ENCODE results near the gene OVCH2. TPM values are rescaled to one million over a fixed set of nuclear protein-coding genes. Genes with fewer than 3 reads are reported as not detected.

OVCH2 gene
- polyA plus RNA-seq, 1 donor from 2014 or later: not detected

GRCh38 chr11:7677796-7678201, 28.5 kb downstream of the OVCH2 start:
- H3K27me3 ChIP-seq (ENCODE audit: insufficient read depth, low read depth, low read length): peaks cover 25% of the 10 kb centered on the region
- no peaks in the 10 kb centered on the region for H3K9me2 ChIP-seq (ENCODE audit: insufficient read depth, low read length)
- H3K27ac ChIP-seq (ENCODE audit: low read length): no peak overlapping the region
- no peaks in the 10 kb centered on the region for H3K79me2 ChIP-seq (replicated peaks; ENCODE audit: insufficient read depth, low read length)
- H3K4me2 ChIP-seq (ENCODE audit: low read length): no peak overlapping the region
- no peak overlapping the region for H2AFZ ChIP-seq (ENCODE audit: low read depth, low read length)
- H3K9me3 ChIP-seq (ENCODE audit: low read length): no peaks in the 10 kb centered on the region
- H3K36me3 ChIP-seq (ENCODE audit: insufficient read depth, low read length): no peaks in the 10 kb centered on the region
- no peaks in the 10 kb centered on the region for H3F3A ChIP-seq (ENCODE audit: insufficient read depth, low read length, poor library complexity, severe bottlenecking)
- no peak overlapping the region for H3K9ac ChIP-seq (ENCODE audit: low read length)
- no peaks in the 10 kb centered on the region for H4K20me1 ChIP-seq (ENCODE audit: insufficient read depth)
- no peak overlapping the region for H3K4me3 ChIP-seq (ENCODE audit: low read length)
- TF ChIP-seq EP300 (conservative IDR thresholded peaks at IDR 0.05; ENCODE audit: poor library complexity, severe bottlenecking) (no peak), RAD21 (conservative IDR thresholded peaks at IDR 0.05) (no peak), REST (IDR thresholded peaks at IDR 0.05; ENCODE audit: borderline replicate concordance) (no peak), TAF1 (IDR thresholded peaks at IDR 0.05; ENCODE audit: low read depth) (no peak), CTCF (IDR thresholded peaks at IDR 0.05; ENCODE audit: poor library complexity, severe bottlenecking) (no peak), EZH2 (IDR thresholded peaks at IDR 0.05; ENCODE audit: borderline replicate concordance, insufficient read depth, low read length, poor library complexity, severe bottlenecking) (no peak), SMC3 (conservative IDR thresholded peaks at IDR 0.05; ENCODE audit: poor library complexity) (no peak), POLR2AphosphoS5 (IDR thresholded peaks at IDR 0.05) (no peak), MXI1 (conservative IDR thresholded peaks at IDR 0.05; ENCODE audit: poor library complexity, severe bottlenecking) (no peak)

- Histone ChIP-seq H3K4me3 (ENCODE audit: low read length) (no peak overlapping the region), H3K27me3 (ENCODE audit: insufficient read depth, low read depth, low read length) (peaks cover 32% of the 10 kb centered on the region), H2AFZ (ENCODE audit: low read depth, low read length) (no peak overlapping the region), H3K36me3 (ENCODE audit: insufficient read depth, low read length) (no peaks in the 10 kb centered on the region), H3K27ac (ENCODE audit: low read length) (no peak overlapping the region), H3F3A (ENCODE audit: insufficient read depth, low read length, poor library complexity, severe bottlenecking) (no peaks in the 10 kb centered on the region), H3K9me2 (ENCODE audit: insufficient read depth, low read length) (no peaks in the 10 kb centered on the region), H4K20me1 (ENCODE audit: insufficient read depth) (no peaks in the 10 kb centered on the region), H3K9ac (ENCODE audit: low read length) (no peak overlapping the region), H3K4me2 (ENCODE audit: low read length) (no peak overlapping the region), H3K9me3 (ENCODE audit: low read length) (no peaks in the 10 kb centered on the region), H3K79me2 (replicated peaks; ENCODE audit: insufficient read depth, low read length) (no peaks in the 10 kb centered on the region)
- TF ChIP-seq EZH2 (IDR thresholded peaks at IDR 0.05; ENCODE audit: borderline replicate concordance, insufficient read depth, low read length, poor library complexity, severe bottlenecking) (no peak), MXI1 (conservative IDR thresholded peaks at IDR 0.05; ENCODE audit: poor library complexity, severe bottlenecking) (no peak), POLR2AphosphoS5 (IDR thresholded peaks at IDR 0.05) (no peak), EP300 (conservative IDR thresholded peaks at IDR 0.05; ENCODE audit: poor library complexity, severe bottlenecking) (no peak), RAD21 (conservative IDR thresholded peaks at IDR 0.05) (no peak), REST (IDR thresholded peaks at IDR 0.05; ENCODE audit: borderline replicate concordance) (no peak)
These were observed 29.2 kb downstream of the OVCH2 start for GRCh38 chr11:7677071-7677470.
